GOT3 (cell line): Measurements from ENCODE around the gene SAMD8.
"Not testable (repeated sequence)": the region's sequence is repeated elsewhere in the genome, so short reads cannot be mapped to it uniquely, and the experiment has no call there.

Experiments
- DNase-seq: peaks from one replicate; lab custom pipeline; 2025; ENCODE audit warnings: mixed read lengths; lab: John Stamatoyannopoulos, UW

Gene SAMD8

GRCh38 chr10:75107756-75108683 is 3.4 kb upstream of the SAMD8 start:
- no peak for DNase-seq

DNA sequence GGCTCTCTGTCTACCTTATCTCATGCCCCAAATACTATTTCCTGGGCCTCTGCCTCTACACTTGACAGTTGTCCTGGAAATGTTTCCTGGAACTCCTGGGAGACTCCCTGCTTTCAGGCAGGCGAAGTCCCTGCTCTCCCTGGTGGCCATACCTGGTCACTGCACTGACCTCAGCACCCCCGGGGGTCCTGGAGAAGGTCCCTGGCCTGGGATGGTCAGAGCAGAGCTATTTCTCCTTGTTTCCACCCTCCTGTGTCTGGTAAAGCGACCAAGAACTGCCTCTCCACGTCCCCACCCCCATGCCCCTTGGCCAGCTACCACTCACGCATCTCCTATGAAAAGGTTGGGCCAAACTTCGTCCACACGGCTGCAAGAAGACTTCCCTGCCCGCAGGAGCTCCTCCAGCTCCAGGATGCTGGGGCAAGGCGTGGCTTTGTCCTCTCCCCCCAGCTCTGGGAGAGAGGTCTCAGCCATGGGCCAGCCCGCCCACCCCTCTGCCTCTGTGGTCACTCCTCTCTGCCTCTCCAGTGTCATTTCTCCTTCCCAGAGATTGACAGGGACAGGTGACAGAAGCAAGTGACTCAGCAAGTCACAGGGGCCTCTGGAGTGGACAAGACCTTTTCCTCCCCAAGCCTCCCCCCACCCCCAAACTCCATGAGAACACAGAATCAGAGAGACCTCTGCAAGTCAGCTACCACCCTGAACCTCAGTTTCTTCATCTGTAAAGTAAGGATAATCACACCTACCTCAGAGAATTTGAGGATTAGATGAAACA is 2.6 kb upstream of the SAMD8 start:
- no peak for DNase-seq

- no peak for DNase-seq
Observed at GRCh38 chr10:75109459-75109778, 2.0 kb upstream of the SAMD8 start.

DNA sequence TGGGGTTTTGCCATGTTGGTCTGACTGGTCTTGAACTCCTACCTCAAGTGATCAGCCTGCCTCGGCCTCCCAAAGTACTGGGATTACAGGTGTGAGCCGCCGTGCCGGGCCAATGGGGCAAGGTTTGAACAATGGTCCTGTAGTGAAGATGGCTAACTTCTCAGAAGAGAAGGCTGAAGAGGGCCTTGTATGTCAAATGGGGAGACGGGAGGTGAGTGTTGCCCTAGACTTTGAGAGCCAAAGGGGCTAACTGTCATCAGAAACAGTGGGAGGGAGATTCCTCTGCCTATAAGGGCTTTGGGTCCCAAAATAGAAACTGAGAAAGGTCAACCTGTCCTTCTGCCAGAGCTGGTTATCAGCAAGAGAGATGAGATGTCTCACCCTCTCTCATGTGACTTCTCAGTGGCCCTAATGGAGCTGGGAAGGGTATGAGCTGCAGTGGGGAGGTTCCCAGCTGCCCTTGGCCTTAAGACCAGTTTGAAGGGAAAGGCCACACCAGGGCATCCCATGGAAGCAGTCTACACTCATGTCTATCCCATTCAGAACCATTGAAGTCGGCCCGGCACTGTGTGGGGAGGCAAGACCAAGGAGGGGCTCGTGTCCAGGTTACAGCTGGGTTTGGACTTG is 1.3 kb upstream of the SAMD8 start:
- no peak for DNase-seq

GRCh38 chr10:75111907-75112679 is 637 bp downstream of the SAMD8 start:
- no peak for DNase-seq

GRCh38 chr10:75115137-75115536 is 3.7 kb downstream of the SAMD8 start:
- DNase-seq = no peak

DNA sequence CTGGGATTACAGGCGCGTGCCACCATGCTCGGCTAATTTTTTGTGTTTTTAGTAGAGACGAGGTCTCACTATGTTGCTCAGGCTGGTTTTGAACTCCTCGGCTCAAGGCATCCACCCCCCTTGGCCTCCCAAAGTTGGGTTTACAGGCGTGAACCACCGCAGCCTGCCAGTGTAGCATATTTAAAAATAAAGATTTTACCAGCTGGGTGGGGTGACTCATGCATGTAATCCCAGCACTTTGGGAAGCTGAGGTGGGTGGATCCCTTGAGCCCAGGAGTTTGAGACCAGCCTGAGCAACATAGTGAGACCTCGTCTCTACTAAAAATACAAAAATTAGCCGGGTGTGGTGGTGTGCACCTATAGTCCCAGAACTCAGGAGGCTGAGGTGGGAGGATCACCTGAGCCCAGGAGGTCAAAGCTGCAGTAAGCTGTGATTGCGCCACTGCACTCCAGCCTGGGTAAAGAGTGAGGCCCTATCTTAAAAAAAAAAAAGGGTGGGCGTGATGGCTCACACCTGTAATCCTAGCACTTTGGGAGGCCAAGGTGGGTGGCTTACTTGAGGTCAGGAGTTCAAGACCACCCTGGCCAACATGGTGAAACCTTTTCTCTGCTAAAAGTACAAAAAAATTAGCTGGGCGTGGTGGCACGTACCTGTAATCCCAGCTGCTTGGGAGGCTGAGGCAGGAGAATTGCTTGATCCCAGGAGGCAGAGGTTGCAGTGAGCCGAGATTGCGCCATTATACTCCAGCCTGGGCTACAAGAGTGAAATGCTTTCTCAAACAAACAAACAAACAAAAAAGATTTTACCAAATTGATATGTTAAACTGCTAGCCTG is 5.7 kb downstream of the SAMD8 start:
- not testable (repeated sequence) for DNase-seq

DNA sequence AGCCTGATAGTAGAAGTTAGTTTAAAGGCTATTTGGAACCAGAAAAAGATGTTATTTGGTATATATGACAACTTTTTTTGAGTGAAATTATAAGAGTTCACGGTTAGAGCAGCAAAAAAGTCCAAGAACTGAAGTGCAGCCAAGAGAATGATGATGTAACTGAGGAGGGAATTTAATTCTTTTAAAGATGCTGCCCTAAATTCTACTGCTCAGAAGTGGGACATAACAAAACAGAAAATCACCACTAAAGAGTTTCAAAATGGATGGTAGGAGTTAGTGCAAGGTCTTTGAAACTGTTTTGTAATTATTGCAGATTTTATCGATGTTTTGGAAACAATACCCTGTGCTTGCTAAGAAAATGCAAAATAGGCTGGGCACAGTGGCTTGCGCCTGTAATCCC is 6.5 kb downstream of the SAMD8 start:
- DNase-seq = no peak

DNA sequence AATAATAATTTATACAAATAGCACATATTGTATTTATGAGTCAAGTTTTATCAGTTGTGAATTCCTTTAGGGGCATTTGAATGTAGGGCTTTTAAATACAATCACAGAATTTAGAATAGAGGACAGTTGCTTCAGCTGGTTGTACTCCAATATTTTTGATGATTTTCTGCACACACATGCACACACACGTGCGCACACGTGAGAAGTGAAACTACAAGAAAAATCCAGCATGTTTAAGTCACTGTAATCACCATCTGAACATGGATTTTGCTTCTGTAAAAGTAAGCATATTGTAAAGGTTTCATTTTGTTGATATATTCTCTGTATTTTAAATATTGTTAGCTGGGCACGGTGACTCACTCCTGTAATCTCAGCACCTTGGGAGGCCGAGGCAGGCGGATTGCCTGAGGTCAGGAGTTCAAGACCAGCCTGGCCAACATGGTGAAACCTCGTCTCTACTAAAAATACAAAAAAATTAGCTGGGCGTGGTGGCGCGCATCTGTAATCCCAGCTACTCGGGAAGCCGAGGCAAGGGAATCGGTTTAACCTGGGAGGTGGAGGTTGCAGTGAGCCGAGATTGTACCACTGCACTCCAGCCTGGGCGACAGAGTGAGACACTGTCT is 8.1 kb downstream of the SAMD8 start:
- not testable (repeated sequence) for DNase-seq

DNA sequence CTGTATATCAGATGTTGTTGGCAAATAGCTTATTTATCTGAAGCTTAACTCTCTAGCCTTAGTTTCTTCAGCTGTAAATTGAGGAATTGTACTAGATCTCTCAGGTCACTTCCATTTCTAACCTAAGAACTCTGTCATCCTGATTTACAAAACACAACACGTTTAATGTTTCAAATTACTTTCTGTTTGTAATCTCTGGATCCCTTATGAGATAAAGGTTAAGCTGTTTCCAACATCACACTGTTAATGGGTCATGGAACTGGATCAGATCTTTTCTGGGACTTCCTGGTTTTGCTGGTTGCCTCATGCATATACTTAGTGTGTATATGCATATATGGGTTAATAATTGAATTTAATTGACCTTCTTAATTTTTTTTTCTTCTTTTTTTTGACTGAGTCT is 9.9 kb downstream of the SAMD8 start:
- DNase-seq = no peak

DNA sequence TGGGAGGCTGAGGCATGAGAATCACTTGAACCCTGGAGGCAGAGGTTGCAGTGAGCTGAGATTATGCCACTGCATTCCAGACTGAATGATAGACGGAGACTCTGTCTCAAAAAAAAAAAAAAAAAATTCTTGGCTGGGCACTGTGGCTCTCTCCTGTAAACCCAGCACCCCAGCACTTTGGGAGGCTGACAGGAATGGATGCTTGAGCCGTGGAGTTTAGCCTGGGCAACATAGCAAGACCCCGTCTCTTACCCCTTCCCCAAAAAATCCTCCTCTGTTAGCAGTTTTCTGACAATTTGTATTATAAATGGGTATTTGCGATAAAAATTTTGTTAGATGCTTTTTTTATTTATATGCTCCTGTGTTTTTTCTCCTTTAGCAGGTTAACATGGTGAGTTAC is 11.0 kb downstream of the SAMD8 start:
- DNase-seq = no peak

- no peak for DNase-seq
Observed at GRCh38 chr10:75123088-75123682, 11.7 kb downstream of the SAMD8 start.

GRCh38 chr10:75126277-75126676 is 14.8 kb downstream of the SAMD8 start:
- DNase-seq = no peak

- no peak for DNase-seq
Observed at GRCh38 chr10:75127471-75127870, 16.0 kb downstream of the SAMD8 start.

- DNase-seq = not testable (repeated sequence)
Observed at GRCh38 chr10:75128985-75129384, 17.5 kb downstream of the SAMD8 start.

- DNase-seq = no peak
Observed at GRCh38 chr10:75129537-75129936, 18.1 kb downstream of the SAMD8 start.

DNA sequence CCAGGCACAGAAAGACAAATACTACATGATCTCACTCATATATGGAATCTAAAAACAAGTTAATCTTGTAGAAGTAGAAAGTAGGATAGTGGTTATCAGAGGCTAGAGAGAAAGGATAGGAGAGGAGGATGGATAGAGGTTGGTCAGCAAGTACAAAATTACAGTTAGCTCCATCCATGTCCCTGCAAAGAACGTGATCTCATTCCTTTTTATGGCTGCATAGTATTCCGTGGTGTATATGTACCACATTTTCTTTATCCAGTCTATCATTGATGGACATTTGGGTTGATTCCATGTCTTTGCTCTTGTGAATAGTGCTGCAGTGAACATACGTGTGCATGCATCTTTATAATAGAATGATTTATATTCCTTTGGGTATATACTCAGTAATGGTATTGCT is 22.2 kb downstream of the SAMD8 start:
- not testable (repeated sequence) for DNase-seq

DNA sequence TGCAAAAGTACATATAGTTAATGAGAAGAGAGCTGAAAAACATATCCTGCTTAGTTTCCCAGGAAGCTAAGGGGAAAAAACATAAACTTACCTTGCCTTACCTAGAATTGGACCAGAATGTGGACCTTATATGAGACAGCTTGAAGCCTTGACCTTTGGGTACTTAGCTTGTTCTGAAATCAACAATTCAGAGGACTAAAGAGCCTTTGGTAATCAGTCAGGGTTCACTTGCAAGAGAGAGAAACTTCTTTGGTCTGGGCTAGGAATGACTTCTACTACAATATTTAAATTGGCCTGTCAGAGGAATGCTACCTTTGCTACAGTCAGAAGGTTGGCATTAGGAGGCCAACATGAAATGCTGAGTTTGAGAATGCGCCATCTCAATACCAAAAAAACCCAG is 24.9 kb downstream of the SAMD8 start:
- DNase-seq = no peak

DNA sequence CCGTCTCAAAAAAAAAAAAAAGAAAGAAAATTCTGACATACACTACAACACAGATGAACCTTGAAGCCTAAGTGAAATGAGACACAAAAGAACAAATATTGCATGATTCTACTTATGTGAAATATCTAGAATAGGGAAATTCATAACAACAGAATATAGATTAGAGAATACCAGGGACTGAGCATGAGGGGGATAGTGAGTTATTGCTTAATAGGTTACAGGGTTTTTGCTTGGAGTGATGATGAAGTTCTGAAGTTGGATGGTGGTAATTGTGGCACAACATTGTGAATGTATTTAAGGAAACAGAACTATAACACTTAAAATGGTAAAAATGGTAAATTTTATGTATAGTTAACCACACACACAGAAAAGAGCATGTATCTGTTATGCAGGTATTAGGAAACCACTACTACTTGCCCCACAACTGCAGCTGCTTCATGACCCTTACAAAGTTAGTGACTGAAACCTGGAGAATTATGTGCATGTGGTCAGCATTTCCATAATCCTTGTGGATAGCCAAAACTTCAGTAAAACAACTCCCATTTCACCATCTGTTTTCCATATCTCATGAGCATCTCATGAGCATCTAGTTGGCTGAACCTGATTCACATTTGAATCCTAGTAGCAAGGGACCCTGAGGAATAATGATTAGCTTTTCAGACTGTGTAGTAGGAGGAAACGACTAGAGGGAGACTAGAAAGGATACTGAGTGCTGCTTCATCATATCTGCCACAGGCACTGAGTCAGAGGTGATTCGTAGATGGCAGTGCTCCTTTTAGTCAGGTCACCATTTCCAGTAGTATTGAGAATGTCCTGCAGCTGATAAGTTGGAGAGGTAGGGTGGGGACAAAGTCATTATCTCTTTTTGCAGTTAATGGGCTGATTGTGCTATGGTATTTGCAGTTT is 26.3 kb downstream of the SAMD8 start:
- no peak for DNase-seq
